Calu3 (cell line): ENCODE data around the gene CDC42EP5. TPM values are rescaled to one million over a fixed set of nuclear protein-coding genes. Genes with fewer than 3 reads are reported as not detected.

Source experiments
- BruUV-seq: library from RNA; stranded (reverse); fragments of 400-500 nt; replicated peaks from 2 replicates; lab custom pipeline; 2021; lab: Mats Ljungman, UMichigan
- CTCF ChIA-PET: fragments of 300-600 bp; sonication (Branson Sonifier 250); formaldehyde crosslinking; loops from one replicate; lab custom pipeline; 2022; ENCODE audit warnings: antibody characterized with exemption; lab: Charles Lee
- DNase-seq: peaks from one replicate; pipeline ENCODE4 v3.0.0; 2022
- H3K27ac Mint-ChIP-seq: one replicate; pipeline ENCODE4 v1.8.0; 2022; ENCODE audit warnings: mixed read lengths; ENCODE audit not compliant: unreplicated experiment
- H3K27me3 Mint-ChIP-seq: one replicate; pipeline ENCODE4 v1.8.0; 2022; ENCODE audit warnings: mixed read lengths; ENCODE audit not compliant: unreplicated experiment
- H3K36me3 Mint-ChIP-seq: one replicate; pipeline ENCODE4 v1.8.0; 2022; ENCODE audit warnings: mild to moderate bottlenecking, moderate library complexity, mixed read lengths; ENCODE audit not compliant: insufficient read depth, unreplicated experiment
- H3K4me1 Mint-ChIP-seq: one replicate; pipeline ENCODE4 v1.8.0; 2022; ENCODE audit warnings: mild to moderate bottlenecking, low read depth, mixed read lengths; ENCODE audit not compliant: unreplicated experiment
- H3K4me3 Mint-ChIP-seq: one replicate; pipeline ENCODE4 v1.8.0; 2022; ENCODE audit warnings: mild to moderate bottlenecking, low read depth, moderate library complexity, mixed read lengths; ENCODE audit not compliant: unreplicated experiment
- H3K9me3 Mint-ChIP-seq: one replicate; pipeline ENCODE4 v1.8.0; 2022; ENCODE audit warnings: low read depth, mixed read lengths; ENCODE audit not compliant: unreplicated experiment
- intact Hi-C: fragments of 100-400 bp; cut with micrococcal nuclease; formaldehyde crosslinking; loops from one replicate; pipeline ENCODE4 v1.10.0; 2022; ENCODE audit not compliant: unreplicated experiment
- total RNA-seq: library from RNA; stranded (reverse); gene quantifications from 2 replicates; pipeline ENCODE4 v1.2.3, GENCODE V29; 2022
- TF ChIP-seq, protein P1 (sequence below): fragments of 200-600 bp; IDR thresholded peaks from one replicate; pipeline ENCODE4 v1.8.0; 2022; ENCODE audit warnings: antibody characterized with exemption; ENCODE audit not compliant: unreplicated experiment

Gene CDC42EP5
- total RNA-seq, 1 experiment from 2014 or later: 12.9 TPM

DNA sequence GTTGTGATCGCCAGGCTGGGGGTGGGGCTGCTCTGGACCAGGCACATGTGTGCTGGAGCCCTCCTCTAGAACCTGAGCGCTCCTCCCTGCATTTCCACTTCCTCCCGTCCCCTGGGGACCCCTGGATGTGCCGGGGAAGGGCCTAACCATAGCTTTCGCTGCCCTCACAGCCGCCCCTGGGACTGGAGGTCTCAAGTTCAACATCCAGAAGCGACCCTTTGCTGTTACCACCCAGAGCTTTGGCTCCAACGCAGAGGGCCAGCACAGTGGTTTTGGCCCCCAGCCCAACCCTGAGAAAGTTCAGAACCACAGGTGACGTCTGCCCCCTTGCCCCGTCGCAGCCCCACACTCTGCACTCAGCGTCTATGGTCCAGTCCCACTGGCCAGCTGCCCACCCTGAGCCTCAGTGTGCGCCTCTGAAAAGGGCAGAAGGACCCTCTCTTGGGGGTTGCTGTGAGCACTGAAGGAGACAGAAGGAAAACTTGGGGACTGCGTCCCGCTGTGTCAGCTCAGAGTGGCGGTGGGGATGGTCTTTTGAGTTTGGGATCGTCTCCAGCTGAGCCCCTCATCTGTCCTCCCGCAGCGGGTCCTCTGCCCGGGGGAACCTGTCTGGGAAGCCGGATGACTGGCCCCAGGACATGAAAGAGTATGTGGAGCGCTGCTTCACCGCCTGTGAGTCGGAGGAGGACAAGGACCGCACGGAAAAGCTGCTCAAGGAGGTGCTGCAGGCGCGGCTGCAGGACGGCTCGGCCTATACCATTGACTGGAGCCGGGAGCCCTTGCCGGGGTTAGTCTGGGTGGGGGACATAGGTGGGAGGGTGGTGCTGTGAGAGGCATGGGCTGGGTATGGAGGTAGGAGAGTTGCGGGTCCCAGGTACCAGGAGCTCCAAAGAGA, 18.1 kb downstream of the CDC42EP5 start:
- Mint-ChIP-seq H3K36me3 (peaks cover 95% of the 10 kb centered on the region), H3K4me1 (peaks cover 34% of the 10 kb centered on the region), H3K27ac (peak overlapping the region; percentile 24), H3K4me3 (no peak overlapping the region), H3K27me3 (no peaks in the 10 kb centered on the region), H3K9me3 (no peaks in the 10 kb centered on the region)
- BruUV-seq: no TSS peak
- intact Hi-C loops: no loop called here
- no peak for DNase-seq
- CTCF ChIA-PET: no interaction called here
- TF ChIP-seq, protein P1, sequence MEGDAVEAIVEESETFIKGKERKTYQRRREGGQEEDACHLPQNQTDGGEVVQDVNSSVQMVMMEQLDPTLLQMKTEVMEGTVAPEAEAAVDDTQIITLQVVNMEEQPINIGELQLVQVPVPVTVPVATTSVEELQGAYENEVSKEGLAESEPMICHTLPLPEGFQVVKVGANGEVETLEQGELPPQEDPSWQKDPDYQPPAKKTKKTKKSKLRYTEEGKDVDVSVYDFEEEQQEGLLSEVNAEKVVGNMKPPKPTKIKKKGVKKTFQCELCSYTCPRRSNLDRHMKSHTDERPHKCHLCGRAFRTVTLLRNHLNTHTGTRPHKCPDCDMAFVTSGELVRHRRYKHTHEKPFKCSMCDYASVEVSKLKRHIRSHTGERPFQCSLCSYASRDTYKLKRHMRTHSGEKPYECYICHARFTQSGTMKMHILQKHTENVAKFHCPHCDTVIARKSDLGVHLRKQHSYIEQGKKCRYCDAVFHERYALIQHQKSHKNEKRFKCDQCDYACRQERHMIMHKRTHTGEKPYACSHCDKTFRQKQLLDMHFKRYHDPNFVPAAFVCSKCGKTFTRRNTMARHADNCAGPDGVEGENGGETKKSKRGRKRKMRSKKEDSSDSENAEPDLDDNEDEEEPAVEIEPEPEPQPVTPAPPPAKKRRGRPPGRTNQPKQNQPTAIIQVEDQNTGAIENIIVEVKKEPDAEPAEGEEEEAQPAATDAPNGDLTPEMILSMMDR: no peak

DNA sequence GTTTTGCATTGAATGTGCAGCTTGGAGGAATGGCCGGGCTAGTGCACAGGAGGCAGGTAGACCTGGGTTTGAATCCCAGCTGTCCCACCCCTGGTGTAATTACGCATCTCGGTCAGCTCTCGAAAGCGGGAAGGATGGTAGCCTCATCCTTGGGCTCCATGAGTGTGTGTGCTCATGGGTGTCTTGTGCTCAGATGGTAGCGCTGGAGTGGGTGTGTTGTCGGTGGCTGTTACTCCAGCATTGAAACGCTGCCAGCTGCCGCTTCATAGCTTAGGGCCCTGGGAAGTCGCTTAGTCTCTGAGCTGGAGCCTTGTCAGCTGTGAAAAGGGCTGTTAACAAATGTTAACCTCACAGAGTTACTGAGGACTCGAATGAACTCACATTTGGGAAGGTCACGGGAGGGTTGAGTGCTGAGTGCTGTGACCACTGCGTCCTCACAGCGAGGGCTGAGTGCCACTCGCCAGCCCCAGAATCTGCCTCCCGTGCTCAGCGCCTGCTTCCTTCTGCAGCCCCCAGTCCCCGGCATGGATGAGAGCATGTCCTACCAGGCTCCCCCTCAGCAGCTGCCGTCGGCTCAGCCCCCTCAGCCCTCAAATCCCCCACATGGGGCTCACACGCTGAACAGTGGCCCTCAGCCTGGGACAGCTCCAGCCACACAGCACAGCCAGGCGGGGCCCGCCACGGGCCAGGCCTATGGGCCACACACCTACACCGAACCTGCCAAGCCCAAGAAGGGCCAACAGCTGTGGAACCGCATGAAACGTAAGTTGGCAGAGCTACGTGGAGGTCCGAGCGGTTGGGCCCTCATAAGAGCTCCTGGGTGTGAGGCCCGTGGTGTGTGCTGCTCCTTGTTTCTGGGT, 18.9 kb downstream of the CDC42EP5 start:
- Mint-ChIP-seq H3K27me3 (no peaks in the 10 kb centered on the region), H3K4me1 (peaks cover 27% of the 10 kb centered on the region), H3K9me3 (no peaks in the 10 kb centered on the region), H3K36me3 (peaks cover 95% of the 10 kb centered on the region), H3K27ac (no peak overlapping the region), H3K4me3 (no peak overlapping the region)
- DNase-seq: no peak
- TF ChIP-seq, protein P1: no peak
- no TSS peak for BruUV-seq
- CTCF ChIA-PET: no interaction called here
- intact Hi-C loops: no loop called here

- Mint-ChIP-seq H3K27ac (no peak overlapping the region), H3K4me3 (no peak overlapping the region), H3K27me3 (no peaks in the 10 kb centered on the region), H3K36me3 (peaks cover 95% of the 10 kb centered on the region), H3K4me1 (peaks cover 16% of the 10 kb centered on the region), H3K9me3 (no peaks in the 10 kb centered on the region)
- TF ChIP-seq, protein P1: no peak
- no TSS peak for BruUV-seq
- CTCF ChIA-PET: interaction anchor here (0.6 kb wide), 1 partner anchor 242 kb away, joined by 3 read pairs; no protein-coding TSS in a partner anchor
- intact Hi-C loops: no loop called here
- DNase-seq: no peak
Measured at GRCh38 chr19:54452626-54453025, 20.5 kb downstream of the CDC42EP5 start.

DNA sequence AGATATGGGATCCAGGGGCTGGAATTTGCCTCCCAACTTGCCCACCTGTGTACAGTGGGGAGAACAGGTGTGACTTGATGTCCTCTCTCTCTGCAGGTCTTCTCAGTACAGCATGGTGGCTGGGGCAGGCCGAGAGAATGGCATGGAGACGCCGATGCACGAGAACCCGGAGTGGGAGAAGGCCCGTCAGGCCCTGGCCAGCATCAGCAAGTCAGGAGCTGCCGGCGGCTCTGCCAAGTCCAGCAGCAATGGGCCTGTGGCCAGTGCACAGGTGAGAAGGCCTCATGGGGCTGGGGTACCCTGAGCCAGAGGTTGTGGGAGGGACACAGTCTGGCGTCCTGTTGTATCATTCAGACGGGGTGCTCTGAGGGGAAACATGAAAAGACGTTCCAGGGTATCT, 21.1 kb downstream of the CDC42EP5 start:
- no peak overlapping the region for H3K27ac Mint-ChIP-seq
- no peak for DNase-seq
- no peaks in the 10 kb centered on the region for H3K9me3 Mint-ChIP-seq
- no peak overlapping the region for H3K4me3 Mint-ChIP-seq
- TF ChIP-seq, protein P1: no peak
- CTCF ChIA-PET: no interaction called here
- H3K4me1 Mint-ChIP-seq: peaks cover 16% of the 10 kb centered on the region
- H3K27me3 Mint-ChIP-seq: no peaks in the 10 kb centered on the region
- intact Hi-C loops: no loop called here
- H3K36me3 Mint-ChIP-seq: peaks cover 94% of the 10 kb centered on the region
- no TSS peak for BruUV-seq
